Endothelial cell of umbilical vein (primary cell): Measurements from ENCODE around the gene PUM2.

ENCODE experiments used
- EZH2 ChIP-seq: IDR thresholded peaks from 2 replicates; pipeline ENCODE4 v1.6.1; 2012; ENCODE audit warnings: borderline replicate concordance, low read depth, mild to moderate bottlenecking, moderate library complexity, low read length, inconsistent platforms; ENCODE audit not compliant: severe bottlenecking
- POLR2AphosphoS5 ChIP-seq: IDR thresholded peaks from 2 replicates; pipeline ENCODE4 v1.6.1; 2012; ENCODE audit warnings: low read depth, mild to moderate bottlenecking, control low read depth, low read length, moderate library complexity; ENCODE audit not compliant: insufficient read depth
- TF ChIP-seq, protein P1 (sequence below), 2 donors: IDR thresholded peaks; 1 replicate in 1 of 2; 2 replicates in 1 of 2; pipeline ENCODE4 v1.5.1; 2011; ENCODE audit warnings: low read length in 2 of 2, mild to moderate bottlenecking in 2 of 2, moderate library complexity in 2 of 2, control low read depth in 1 of 2, inconsistent platforms in 1 of 2, low read depth in 1 of 2; ENCODE audit not compliant: insufficient read depth in 1 of 2; ENCODE audit errors: extremely low read depth in 1 of 2

DNA sequence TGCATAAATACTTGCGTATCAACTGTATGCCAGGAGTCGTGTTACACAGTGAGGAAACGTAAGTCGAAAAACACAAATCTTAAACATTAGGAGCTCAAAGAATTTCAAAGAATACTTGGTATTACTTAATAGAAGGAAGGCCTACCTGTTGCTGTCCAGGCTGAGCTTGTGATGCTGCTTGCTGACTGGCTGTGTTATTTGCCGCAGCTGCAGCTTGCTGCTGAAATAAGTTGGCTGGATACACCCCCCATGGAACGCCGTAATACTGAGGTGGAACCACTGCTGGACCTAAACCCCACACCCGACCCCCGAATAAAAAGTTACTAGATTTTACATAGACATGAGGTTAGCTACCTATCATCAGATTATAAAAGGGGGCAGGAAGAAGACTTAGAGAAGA is 56.4 kb downstream of the PUM2 start:
- TF ChIP-seq POLR2AphosphoS5 (no peak), EZH2 (no peak)
- TF ChIP-seq, protein P1, sequence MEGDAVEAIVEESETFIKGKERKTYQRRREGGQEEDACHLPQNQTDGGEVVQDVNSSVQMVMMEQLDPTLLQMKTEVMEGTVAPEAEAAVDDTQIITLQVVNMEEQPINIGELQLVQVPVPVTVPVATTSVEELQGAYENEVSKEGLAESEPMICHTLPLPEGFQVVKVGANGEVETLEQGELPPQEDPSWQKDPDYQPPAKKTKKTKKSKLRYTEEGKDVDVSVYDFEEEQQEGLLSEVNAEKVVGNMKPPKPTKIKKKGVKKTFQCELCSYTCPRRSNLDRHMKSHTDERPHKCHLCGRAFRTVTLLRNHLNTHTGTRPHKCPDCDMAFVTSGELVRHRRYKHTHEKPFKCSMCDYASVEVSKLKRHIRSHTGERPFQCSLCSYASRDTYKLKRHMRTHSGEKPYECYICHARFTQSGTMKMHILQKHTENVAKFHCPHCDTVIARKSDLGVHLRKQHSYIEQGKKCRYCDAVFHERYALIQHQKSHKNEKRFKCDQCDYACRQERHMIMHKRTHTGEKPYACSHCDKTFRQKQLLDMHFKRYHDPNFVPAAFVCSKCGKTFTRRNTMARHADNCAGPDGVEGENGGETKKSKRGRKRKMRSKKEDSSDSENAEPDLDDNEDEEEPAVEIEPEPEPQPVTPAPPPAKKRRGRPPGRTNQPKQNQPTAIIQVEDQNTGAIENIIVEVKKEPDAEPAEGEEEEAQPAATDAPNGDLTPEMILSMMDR (IDR thresholded peaks at IDR 0.05; ENCODE audit: extremely low read depth in 1 of 2, insufficient read depth in 1 of 2, low read depth in 1 of 2, low read length in 2 of 2), result no peak
